Measurements from ENCODE around the gene NPFFR1. TPM values are rescaled to one million over a fixed set of nuclear protein-coding genes. Genes with fewer than 3 reads are reported as not detected.

Gene NPFFR1
- total and polyA plus RNA-seq, 7 donors: under 0.01 to 0.01 TPM; not detected in 5

DNA sequence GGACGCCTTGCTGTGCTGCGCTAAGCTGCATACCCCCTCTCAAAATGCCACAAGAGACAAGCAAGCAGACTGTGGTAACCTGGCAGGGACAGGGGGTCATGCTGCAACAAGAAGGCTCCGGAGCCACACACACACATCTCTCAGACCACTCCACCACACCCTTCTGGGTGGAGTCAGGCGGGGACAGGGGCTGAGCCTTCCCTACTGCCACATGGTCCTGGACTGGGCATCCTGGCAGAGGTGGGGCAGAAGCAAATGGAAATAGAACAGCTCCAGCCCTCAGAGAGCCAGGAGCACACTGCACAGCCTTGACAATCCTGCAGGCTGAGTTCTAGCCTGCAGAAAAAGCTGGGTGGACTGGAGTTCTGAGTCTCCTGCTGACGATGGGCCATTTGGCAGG lies 28.4 kb upstream of the NPFFR1 start:
- H3K27ac ChIP-seq: no peak overlapping the region
- H3K4me3 ChIP-seq: no peak overlapping the region
- H3K36me3 ChIP-seq (ENCODE audit: insufficient read depth in 1 of 2, low read depth in 1 of 2): peaks cover 0 to 22% of the 10 kb centered on the region in 2 donors
- no peaks in the 10 kb centered on the region for H3K4me1 ChIP-seq
- H3K27me3 ChIP-seq (ENCODE audit: insufficient read depth in 3 of 3, low read length in 2 of 3): no peaks in the 10 kb centered on the region
- WGBS, 3 donors: 70 to 88% (median 84%) methylated on average over 5 of the region's 5 CpGs
- intact Hi-C loops (cut with DNase I): no loop called here
- no peak for DNase-seq
- H3K9me3 ChIP-seq: no peaks in the 10 kb centered on the region
- TF ChIP-seq, protein P1, sequence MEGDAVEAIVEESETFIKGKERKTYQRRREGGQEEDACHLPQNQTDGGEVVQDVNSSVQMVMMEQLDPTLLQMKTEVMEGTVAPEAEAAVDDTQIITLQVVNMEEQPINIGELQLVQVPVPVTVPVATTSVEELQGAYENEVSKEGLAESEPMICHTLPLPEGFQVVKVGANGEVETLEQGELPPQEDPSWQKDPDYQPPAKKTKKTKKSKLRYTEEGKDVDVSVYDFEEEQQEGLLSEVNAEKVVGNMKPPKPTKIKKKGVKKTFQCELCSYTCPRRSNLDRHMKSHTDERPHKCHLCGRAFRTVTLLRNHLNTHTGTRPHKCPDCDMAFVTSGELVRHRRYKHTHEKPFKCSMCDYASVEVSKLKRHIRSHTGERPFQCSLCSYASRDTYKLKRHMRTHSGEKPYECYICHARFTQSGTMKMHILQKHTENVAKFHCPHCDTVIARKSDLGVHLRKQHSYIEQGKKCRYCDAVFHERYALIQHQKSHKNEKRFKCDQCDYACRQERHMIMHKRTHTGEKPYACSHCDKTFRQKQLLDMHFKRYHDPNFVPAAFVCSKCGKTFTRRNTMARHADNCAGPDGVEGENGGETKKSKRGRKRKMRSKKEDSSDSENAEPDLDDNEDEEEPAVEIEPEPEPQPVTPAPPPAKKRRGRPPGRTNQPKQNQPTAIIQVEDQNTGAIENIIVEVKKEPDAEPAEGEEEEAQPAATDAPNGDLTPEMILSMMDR (IDR thresholded peaks at IDR 0.05): no peak
- ATAC-seq: peak in 1 of 4 donors; percentile 29

DNA sequence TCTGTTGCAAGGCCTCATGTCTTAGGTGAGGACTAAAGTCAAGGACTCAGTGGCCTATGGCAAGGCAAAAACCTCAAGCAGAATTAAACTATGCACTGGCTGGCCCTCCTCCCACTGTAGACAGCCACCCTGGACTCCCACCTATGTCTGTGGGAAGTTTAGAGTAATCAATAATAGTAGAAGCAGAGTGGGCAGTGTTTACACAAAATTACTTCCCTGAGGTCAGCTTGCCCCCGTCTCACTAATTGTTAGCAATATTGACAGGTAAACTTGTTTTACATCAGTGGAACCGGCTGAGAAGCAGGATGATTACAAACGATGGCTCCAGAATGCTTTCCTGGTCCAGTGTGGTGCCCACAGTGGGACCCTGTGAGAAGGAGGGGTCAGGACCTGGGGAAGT lies 27.9 kb upstream of the NPFFR1 start:
- H3K27me3 ChIP-seq (ENCODE audit: insufficient read depth in 3 of 3, low read length in 2 of 3): no peaks in the 10 kb centered on the region
- H3K4me3 ChIP-seq: no peak overlapping the region
- 89 to 94% (median 90%) methylated on average over 3 of the region's 3 CpGs for WGBS, 3 donors
- no peaks in the 10 kb centered on the region for H3K4me1 ChIP-seq
- H3K9me3 ChIP-seq: no peaks in the 10 kb centered on the region
- DNase-seq (no peak), ATAC-seq (no peak)
- H3K27ac ChIP-seq: no peak overlapping the region
- H3K36me3 ChIP-seq (ENCODE audit: insufficient read depth in 1 of 2, low read depth in 1 of 2): peaks cover 0 to 22% of the 10 kb centered on the region in 2 donors
- TF ChIP-seq, protein P1 (IDR thresholded peaks at IDR 0.05): no peak
- intact Hi-C loops (cut with DNase I): no loop called here

DNA sequence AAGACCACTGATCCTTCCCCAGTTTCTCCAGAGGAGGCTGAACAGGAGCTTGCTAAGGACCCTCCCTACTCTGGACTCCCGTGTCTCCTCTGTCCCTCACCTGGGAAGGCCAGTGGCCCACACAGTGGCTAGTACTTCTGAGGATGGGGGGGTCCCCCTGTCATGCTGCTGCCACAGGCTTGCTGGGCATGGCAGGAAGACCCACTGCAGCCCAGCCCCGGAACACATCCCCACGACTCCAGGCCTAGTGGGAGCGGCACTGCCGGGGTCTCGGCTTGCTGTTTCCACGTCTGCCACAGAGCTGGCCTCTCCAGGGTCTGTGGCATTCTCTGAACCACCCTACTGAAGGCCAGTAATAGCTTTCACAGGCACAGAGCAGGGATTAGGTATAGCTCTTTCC lies 25.9 kb upstream of the NPFFR1 start:
- Histone ChIP-seq H3K9me3 (no peaks in the 10 kb centered on the region), H3K36me3 (ENCODE audit: insufficient read depth in 1 of 2, low read depth in 1 of 2) (peaks cover 0 to 19% of the 10 kb centered on the region in 2 donors), H3K4me3 (no peak overlapping the region), H3K4me1 (no peaks in the 10 kb centered on the region), H3K27me3 (ENCODE audit: insufficient read depth in 3 of 3, low read length in 2 of 3) (no peaks in the 10 kb centered on the region), H3K27ac (no peak overlapping the region)
- ATAC-seq: no peak
- intact Hi-C loops (cut with DNase I): no loop called here
- 89 to 94% (median 91%) methylated on average over 7 of the region's 7 CpGs for whole genome bisulfite sequencing, 3 donors
- DNase-seq: no peak
- TF ChIP-seq, protein P1 (IDR thresholded peaks at IDR 0.05): no peak

DNA sequence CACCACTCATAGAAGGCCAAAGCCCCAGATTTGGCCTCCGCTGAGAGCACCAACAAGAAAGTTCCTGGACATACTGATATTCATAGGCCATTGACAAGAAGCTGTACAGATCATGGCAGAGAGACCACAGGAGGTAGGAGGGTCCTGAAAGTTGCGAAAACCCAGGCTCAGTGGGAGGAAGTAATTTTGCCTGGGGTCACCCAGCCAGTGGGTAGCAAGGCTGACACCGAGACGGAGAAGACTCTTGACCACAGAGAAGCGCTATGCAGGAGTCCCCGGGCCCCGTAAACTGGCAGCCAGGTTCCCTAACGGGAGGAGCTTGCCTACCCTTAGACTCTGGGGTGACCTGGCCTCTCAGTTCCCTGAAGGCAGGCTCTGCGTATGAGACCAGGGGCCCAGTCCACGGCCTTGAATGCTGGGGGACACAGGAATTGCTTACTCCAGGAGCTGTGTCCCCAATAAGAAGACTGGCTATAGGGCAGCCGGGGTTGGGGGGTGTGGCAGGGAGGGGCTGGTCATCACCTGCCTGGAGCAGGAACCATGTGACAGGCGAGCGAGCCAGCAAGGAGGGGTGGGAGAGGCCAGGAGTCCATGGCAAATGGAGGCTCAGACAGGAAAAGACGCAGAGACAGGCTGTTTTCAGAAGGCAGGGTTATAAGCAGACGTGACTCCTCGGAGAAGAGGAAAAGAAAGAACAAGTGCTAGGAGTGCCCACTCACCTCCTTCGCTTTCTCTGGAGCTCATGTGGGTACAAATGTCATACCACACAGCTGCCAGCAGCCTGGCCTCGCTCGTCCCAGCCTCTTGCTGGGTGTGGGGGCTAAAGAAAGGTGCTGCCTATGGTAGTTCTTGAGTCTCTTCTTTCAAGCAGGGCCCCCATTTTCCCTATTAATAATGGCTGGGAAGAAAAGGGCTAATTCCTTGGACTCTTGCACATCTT lies 24.6 kb upstream of the NPFFR1 start:
- Histone ChIP-seq H3K36me3 (ENCODE audit: insufficient read depth in 1 of 2, low read depth in 1 of 2) (peaks cover 0 to 19% of the 10 kb centered on the region in 2 donors), H3K27ac (no peak overlapping the region), H3K27me3 (ENCODE audit: insufficient read depth in 3 of 3, low read length in 2 of 3) (no peaks in the 10 kb centered on the region), H3K4me1 (no peaks in the 10 kb centered on the region), H3K9me3 (no peaks in the 10 kb centered on the region), H3K4me3 (no peak overlapping the region)
- intact Hi-C loops (cut with DNase I): no loop called here
- 93 to 96% (median 94%) methylated on average over 19 of the region's 19 CpGs for WGBS, 3 donors
- TF ChIP-seq, protein P1 (IDR thresholded peaks at IDR 0.05): no peak
- ATAC-seq (no peak), DNase-seq (no peak)

Data from psoas muscle (tissue), 8 donors.